ENCODE data around the gene GPM6B.

- no peak for TF ChIP-seq CTCF (IDR thresholded peaks at IDR 0.05; ENCODE audit: poor library complexity, severe bottlenecking)
- no peak for TF ChIP-seq EP300 (conservative IDR thresholded peaks at IDR 0.05; ENCODE audit: poor library complexity, severe bottlenecking)
- no peak for TF ChIP-seq REST (IDR thresholded peaks at IDR 0.05; ENCODE audit: borderline replicate concordance)
- no peak for TF ChIP-seq RAD21 (conservative IDR thresholded peaks at IDR 0.05)
- TF ChIP-seq EZH2 (IDR thresholded peaks at IDR 0.05; ENCODE audit: borderline replicate concordance, insufficient read depth, low read length, poor library complexity, severe bottlenecking), result no peak
- TF ChIP-seq TAF1 (IDR thresholded peaks at IDR 0.05; ENCODE audit: low read depth), result no peak
- TF ChIP-seq SMC3 (conservative IDR thresholded peaks at IDR 0.05; ENCODE audit: poor library complexity), result no peak
- TF ChIP-seq POLR2AphosphoS5 (IDR thresholded peaks at IDR 0.05), result no peak
- TF ChIP-seq MXI1 (conservative IDR thresholded peaks at IDR 0.05; ENCODE audit: poor library complexity, severe bottlenecking), result no peak
Observed at GRCh38 chrX:13835825-13836224, 18.9 kb upstream of the GPM6B start.
